Endothelial cell of umbilical vein (primary cell): ENCODE data around the gene UBE3B. TPM values are rescaled to one million over a fixed set of nuclear protein-coding genes. Genes with fewer than 3 reads are reported as not detected.

ENCODE experiments used
- BruUV-seq: library from RNA; stranded (reverse); fragments of 400-500 nt; replicated peaks from 2 replicates; lab custom pipeline; 2021; lab: Mats Ljungman, UMichigan
- CTCF ChIA-PET: fragments of 300-600, 350-600 bp; sonication (Branson Sonifier 250); formaldehyde crosslinking; loops from one replicate; lab custom pipeline; 2021; ENCODE audit warnings: antibody characterized with exemption, inconsistent platforms; lab: Charles Lee
- POLR2A ChIA-PET: fragments of 300-600, 350-600 bp; sonication (Branson Sonifier 250); formaldehyde crosslinking; loops from one replicate; lab custom pipeline; 2021; ENCODE audit warnings: antibody characterized with exemption, inconsistent platforms; lab: Charles Lee
- DNase-seq: peaks from one replicate; pipeline ENCODE4 v3.0.0-alpha.2; 2011; ENCODE audit warnings: low read depth, low spot score
- FAIRE-seq: peaks from 2 replicates; lab custom pipeline; 2011; peaks lifted over from hg19 to GRCh38; lab: Jason Lieb, UNC
- H2AFZ ChIP-seq: 2 replicates; pipeline ENCODE4 v1.6.0; 2012; ENCODE audit warnings: low read depth, low read length, control low read depth, inconsistent platforms
- H3K27ac ChIP-seq: 2 replicates; pipeline ENCODE4 v1.5.1; 2011; ENCODE audit warnings: low read depth, mild to moderate bottlenecking, control low read depth, low read length, moderate library complexity; ENCODE audit not compliant: insufficient read depth
- H3K27me3 ChIP-seq, 2 experiments: 2 replicates each; pipeline versions ENCODE4 v1.6.0 to v1.6.1; 2011; ENCODE audit warnings: low read length in 2 of 2, mixed read lengths in 1 of 2; ENCODE audit not compliant: control insufficient read depth in 2 of 2, insufficient read depth in 2 of 2
- H3K36me3 ChIP-seq, 2 experiments: 2 replicates in 1 of 2; 3 replicates in 1 of 2; pipeline ENCODE4 v1.5.1; 2011; ENCODE audit warnings: low read length in 2 of 2, mild to moderate bottlenecking in 1 of 2, moderate library complexity in 1 of 2; ENCODE audit not compliant: control insufficient read depth in 2 of 2, insufficient read depth in 2 of 2; ENCODE audit errors: extremely low read depth in 1 of 2
- H3K4me1 ChIP-seq: 3 replicates; pipeline ENCODE4 v1.5.1; 2011; ENCODE audit warnings: mild to moderate bottlenecking, low read length; ENCODE audit not compliant: control insufficient read depth, insufficient read depth; ENCODE audit errors: extremely low read depth
- H3K4me2 ChIP-seq: 2 replicates; pipeline ENCODE4 v1.6.1; 2011; ENCODE audit warnings: low read length, control low read depth, mixed read lengths; ENCODE audit not compliant: insufficient read depth
- H3K4me3 ChIP-seq, 3 experiments: fragments of 200-600 bp in 1 of 3; sonication (generic), shearing (Covaris generic) in 1 of 3; replicated peaks in 1 of 3; 2 replicates each; pipeline ENCODE4 v1.5.1; 2011 to 2016; ENCODE audit warnings: control low read depth in 3 of 3, low read length in 3 of 3, mild to moderate bottlenecking in 2 of 3, inconsistent platforms in 1 of 3, low read depth in 1 of 3, moderate library complexity in 1 of 3; ENCODE audit not compliant: insufficient read depth in 1 of 3
- H3K79me2 ChIP-seq: 2 replicates; pipeline ENCODE4 v1.6.0; 2012; ENCODE audit warnings: low read length, inconsistent platforms; ENCODE audit not compliant: control insufficient read depth, insufficient read depth
- H3K9ac ChIP-seq: replicated peaks from 2 replicates; pipeline ENCODE3; 2011; ENCODE audit warnings: low read length, control low read depth; ENCODE audit not compliant: insufficient read depth; ENCODE audit errors: extremely low read depth
- H3K9me1 ChIP-seq: replicated peaks from 3 replicates; pipeline ENCODE4 v1.6.0; 2011; ENCODE audit warnings: mild to moderate bottlenecking, low read length; ENCODE audit not compliant: control insufficient read depth, insufficient read depth; ENCODE audit errors: extremely low read depth
- H3K9me3 ChIP-seq: replicated peaks from 2 replicates; pipeline ENCODE4 v1.5.1; 2012; ENCODE audit warnings: low read length, inconsistent platforms; ENCODE audit not compliant: control insufficient read depth, insufficient read depth
- H4K20me1 ChIP-seq: replicated peaks from 2 replicates; pipeline ENCODE3; 2011; ENCODE audit warnings: mild to moderate bottlenecking, low read length; ENCODE audit not compliant: control insufficient read depth, insufficient read depth; ENCODE audit errors: extremely low read depth
- EZH2 ChIP-seq: IDR thresholded peaks from 2 replicates; pipeline ENCODE4 v1.6.1; 2012; ENCODE audit warnings: borderline replicate concordance, low read depth, mild to moderate bottlenecking, moderate library complexity, low read length, inconsistent platforms; ENCODE audit not compliant: severe bottlenecking
- FOS ChIP-seq: IDR thresholded peaks from 2 replicates; pipeline ENCODE4 v1.6.1; 2011; ENCODE audit warnings: mild to moderate bottlenecking, low read length, moderate library complexity, borderline replicate concordance; ENCODE audit not compliant: insufficient read depth
- GATA2 ChIP-seq: IDR thresholded peaks from 2 replicates; pipeline ENCODE4 v1.7.0; 2011; ENCODE audit warnings: low read depth, mild to moderate bottlenecking, moderate library complexity, mixed read lengths, low read length; ENCODE audit not compliant: insufficient read length, insufficient read depth
- JUN ChIP-seq: IDR thresholded peaks from 2 replicates; pipeline ENCODE4 v1.6.1; 2011; ENCODE audit warnings: borderline replicate concordance, low read depth; ENCODE audit not compliant: insufficient read length, insufficient read depth
- MYC ChIP-seq: IDR thresholded peaks from one replicate; pipeline ENCODE4 v1.6.1; 2011; ENCODE audit warnings: mild to moderate bottlenecking, low read depth, low read length
- POLR2A ChIP-seq: IDR thresholded peaks from 2 replicates; pipeline ENCODE4 v1.6.1; 2012; ENCODE audit warnings: low read depth, mild to moderate bottlenecking, control low read depth, low read length
- POLR2AphosphoS5 ChIP-seq: IDR thresholded peaks from 2 replicates; pipeline ENCODE4 v1.6.1; 2012; ENCODE audit warnings: low read depth, mild to moderate bottlenecking, control low read depth, low read length, moderate library complexity; ENCODE audit not compliant: insufficient read depth
- dilution Hi-C: fragments of 300-500 bp; cut with MboI; formaldehyde crosslinking; loops from one replicate; pipeline ENCODE4 v1.15.0; 2019; ENCODE audit warnings: low sequenced_read_pairs; ENCODE audit not compliant: extremely low pct_ligation_motif_present
- intact Hi-C: fragments of 100-400 bp; cut with micrococcal nuclease; formaldehyde crosslinking; loops from one replicate; pipeline ENCODE4 v1.10.0; 2022
- polyA plus RNA-seq, 4 experiments: library from polyadenylated mRNA; depleted of rRNA in 3 of 4; stranded (reverse) in 3 of 4; unstranded in 1 of 4; fragments of >200 nt; gene quantifications; 2 replicates each; pipeline versions ENCODE4 v1.2.1 to v1.2.3, GENCODE V29; 2011 to 2012; ENCODE audit warnings: missing spikeins in 1 of 4
- total RNA-seq: library from RNA; stranded (reverse); gene quantifications from 2 replicates; pipeline ENCODE4 v1.2.3, GENCODE V29; 2021
- TF ChIP-seq, protein P1 (sequence below): IDR thresholded peaks from 2 replicates; pipeline ENCODE4 v1.6.1; 2011; ENCODE audit not compliant: insufficient read depth, insufficient read length
- TF ChIP-seq, protein P2 (sequence below), 2 donors: IDR thresholded peaks; 1 replicate in 1 of 2; 2 replicates in 1 of 2; pipeline ENCODE4 v1.5.1; 2011; ENCODE audit warnings: low read length in 2 of 2, mild to moderate bottlenecking in 2 of 2, moderate library complexity in 2 of 2, control low read depth in 1 of 2, inconsistent platforms in 1 of 2, low read depth in 1 of 2; ENCODE audit not compliant: insufficient read depth in 1 of 2; ENCODE audit errors: extremely low read depth in 1 of 2

UBE3B gene
- total and polyA plus RNA-seq, 2 donors (not counting 3 experiments of a cell fraction or from before 2014, with no cell fraction given), result 24.9 to 40.8 TPM

DNA sequence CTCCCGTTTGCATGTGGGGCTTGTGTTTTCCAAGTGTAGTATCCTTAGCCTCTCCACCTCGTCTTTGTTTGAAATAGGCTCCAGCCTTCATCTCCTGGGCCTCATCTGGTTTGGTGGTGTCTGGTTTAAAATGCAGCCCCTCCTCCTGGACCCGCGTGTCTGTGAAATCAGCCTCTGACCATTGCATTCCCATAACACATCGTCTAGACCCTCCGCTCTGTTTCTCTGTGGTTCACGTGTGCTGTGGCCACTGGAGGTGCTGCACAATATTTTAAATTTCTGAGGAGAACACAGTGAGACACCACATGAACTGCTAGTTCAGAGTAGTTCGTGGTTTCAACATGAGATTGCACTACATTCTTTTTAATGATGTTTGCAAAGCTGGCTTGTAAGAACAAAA lies 35.6 kb downstream of the UBE3B start:
- dilution Hi-C loops, result no loop called here
- intact Hi-C loops, result no loop called here
- Histone ChIP-seq H3K4me2 (no peak overlapping the region), H3K27ac (no peak overlapping the region), H4K20me1 (no peaks in the 10 kb centered on the region), H3K79me2 (no peaks in the 10 kb centered on the region), H3K9me3 (no peaks in the 10 kb centered on the region), H3K36me3 (peaks cover 12 to 36% of the 10 kb centered on the region in 2 experiments), H2AFZ (no peak overlapping the region), H3K4me3 (no peak overlapping the region), H3K4me1 (no peaks in the 10 kb centered on the region), H3K27me3 (no peaks in the 10 kb centered on the region), H3K9ac (no peak overlapping the region), H3K9me1 (no peaks in the 10 kb centered on the region)
- no peak for DNase-seq
- BruUV-seq, result no TSS peak
- POLR2A ChIA-PET, result no interaction called here
- TF ChIP-seq FOS (no peak), JUN (no peak), EZH2 (no peak), POLR2A (no peak), MYC (no peak), GATA2 (no peak), POLR2AphosphoS5 (no peak)
- TF ChIP-seq, protein P1, sequence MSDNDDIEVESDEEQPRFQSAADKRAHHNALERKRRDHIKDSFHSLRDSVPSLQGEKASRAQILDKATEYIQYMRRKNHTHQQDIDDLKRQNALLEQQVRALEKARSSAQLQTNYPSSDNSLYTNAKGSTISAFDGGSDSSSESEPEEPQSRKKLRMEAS, result no peak
- TF ChIP-seq, protein P2, sequence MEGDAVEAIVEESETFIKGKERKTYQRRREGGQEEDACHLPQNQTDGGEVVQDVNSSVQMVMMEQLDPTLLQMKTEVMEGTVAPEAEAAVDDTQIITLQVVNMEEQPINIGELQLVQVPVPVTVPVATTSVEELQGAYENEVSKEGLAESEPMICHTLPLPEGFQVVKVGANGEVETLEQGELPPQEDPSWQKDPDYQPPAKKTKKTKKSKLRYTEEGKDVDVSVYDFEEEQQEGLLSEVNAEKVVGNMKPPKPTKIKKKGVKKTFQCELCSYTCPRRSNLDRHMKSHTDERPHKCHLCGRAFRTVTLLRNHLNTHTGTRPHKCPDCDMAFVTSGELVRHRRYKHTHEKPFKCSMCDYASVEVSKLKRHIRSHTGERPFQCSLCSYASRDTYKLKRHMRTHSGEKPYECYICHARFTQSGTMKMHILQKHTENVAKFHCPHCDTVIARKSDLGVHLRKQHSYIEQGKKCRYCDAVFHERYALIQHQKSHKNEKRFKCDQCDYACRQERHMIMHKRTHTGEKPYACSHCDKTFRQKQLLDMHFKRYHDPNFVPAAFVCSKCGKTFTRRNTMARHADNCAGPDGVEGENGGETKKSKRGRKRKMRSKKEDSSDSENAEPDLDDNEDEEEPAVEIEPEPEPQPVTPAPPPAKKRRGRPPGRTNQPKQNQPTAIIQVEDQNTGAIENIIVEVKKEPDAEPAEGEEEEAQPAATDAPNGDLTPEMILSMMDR (IDR thresholded peaks at IDR 0.05; ENCODE audit: extremely low read depth in 1 of 2, insufficient read depth in 1 of 2, low read depth in 1 of 2, low read length in 2 of 2), result no peak
- FAIRE-seq, result no peak
- CTCF ChIA-PET, result interaction anchor here (1.6 kb wide), 1 partner anchor 262 kb away, joined by 3 read pairs; no protein-coding TSS in a partner anchor
